HepG2 (cell line): ENCODE measurements around the gene MOV10L1. TPM values are rescaled to one million over a fixed set of nuclear protein-coding genes. Genes with fewer than 3 reads are reported as not detected.

Experiments
- CREB3 ChIP-seq: sonication (generic); formaldehyde crosslinking; IDR thresholded peaks from 2 replicates; pipeline ENCODE4 v1.5.0; 2020; ENCODE audit warnings: missing genetic modification reagents
- ELF4 ChIP-seq: sonication (generic); formaldehyde crosslinking; IDR thresholded peaks from 2 replicates; pipeline ENCODE4 v1.5.0; 2020; ENCODE audit warnings: missing genetic modification reagents, mild to moderate bottlenecking, moderate library complexity, borderline replicate concordance
- FOXC1 ChIP-seq: sonication (generic); formaldehyde crosslinking; IDR thresholded peaks from 2 replicates; pipeline ENCODE4 v1.8.0; 2022; ENCODE audit warnings: mild to moderate bottlenecking, missing genetic modification reagents, borderline replicate concordance
- GZF1 ChIP-seq: sonication (generic); formaldehyde crosslinking; IDR thresholded peaks from 2 replicates; pipeline ENCODE4 v1.5.1; 2020; ENCODE audit warnings: mild to moderate bottlenecking, missing genetic modification reagents
- MBD4 ChIP-seq: IDR thresholded peaks from 2 replicates; pipeline ENCODE4 v1.6.1; 2012; ENCODE audit warnings: low read length, inconsistent platforms, borderline replicate concordance
- MED13 ChIP-seq: sonication (generic); formaldehyde crosslinking; IDR thresholded peaks from 2 replicates; pipeline ENCODE4 v1.5.0; 2020; ENCODE audit warnings: missing genetic modification reagents
- MIER3 ChIP-seq: IDR thresholded peaks from 2 replicates; pipeline ENCODE4 v1.6.1; 2016; ENCODE audit warnings: missing compliant biosample characterization, borderline replicate concordance
- PCBP1 ChIP-seq: fragments of 200-400 bp; formaldehyde crosslinking; IDR thresholded peaks from 2 replicates; pipeline ENCODE4 v1.6.1; 2017; ENCODE audit warnings: mild to moderate bottlenecking, low read depth, low read length, borderline replicate concordance
- PRDM4 ChIP-seq: sonication (generic); formaldehyde crosslinking; IDR thresholded peaks from 2 replicates; pipeline ENCODE4 v1.9.0; 2021; ENCODE audit warnings: missing genetic modification reagents, borderline replicate concordance
- RBFOX2 ChIP-seq: fragments of 200-400 bp; formaldehyde crosslinking; IDR thresholded peaks from 2 replicates; pipeline ENCODE4 v1.6.1; 2017; ENCODE audit warnings: low read depth, mild to moderate bottlenecking, low read length
- SOX6 ChIP-seq, 2 experiments: fragments of 450-650 bp in 1 of 2; sonication (generic) in 1 of 2; formaldehyde crosslinking in 1 of 2; IDR thresholded peaks; 2 replicates each; pipeline versions ENCODE4 v1.4.0 to v1.6.1; 2017 to 2020; ENCODE audit warnings: antibody characterized with exemption in 1 of 2, mild to moderate bottlenecking in 1 of 2, missing genetic modification reagents in 1 of 2
- SRF ChIP-seq: IDR thresholded peaks from 2 replicates; pipeline ENCODE4 v1.6.1; 2011; ENCODE audit warnings: mild to moderate bottlenecking, low read depth, low read length, moderate library complexity
- THAP11 ChIP-seq: IDR thresholded peaks from 2 replicates; pipeline ENCODE4 v1.6.1; 2016; ENCODE audit warnings: missing biosample characterization, missing genetic modification reagents
- ZBTB20 ChIP-seq: sonication (generic); formaldehyde crosslinking; IDR thresholded peaks from 2 replicates; pipeline ENCODE4 v1.8.1; 2023; ENCODE audit warnings: missing genetic modification reagents, low read depth, mild to moderate bottlenecking, borderline replicate concordance
- ZBTB25 ChIP-seq: IDR thresholded peaks from 2 replicates; pipeline ENCODE4 v1.6.1; 2018; ENCODE audit warnings: missing genetic modification reagents
- ZNF331 ChIP-seq: sonication (generic); formaldehyde crosslinking; IDR thresholded peaks from 2 replicates; pipeline ENCODE4 v1.4.0; 2020; ENCODE audit warnings: missing genetic modification reagents
- ZNF614 ChIP-seq: IDR thresholded peaks from 2 replicates; pipeline ENCODE4 v1.6.1; 2018; ENCODE audit warnings: missing biosample characterization, missing genetic modification reagents, inconsistent platforms, borderline replicate concordance
- ZNF670 ChIP-seq: sonication (generic); formaldehyde crosslinking; IDR thresholded peaks from 2 replicates; pipeline ENCODE4 v1.8.0; 2022; ENCODE audit warnings: mild to moderate bottlenecking, missing genetic modification reagents, borderline replicate concordance
- ZNF792 ChIP-seq: IDR thresholded peaks from 2 replicates; pipeline ENCODE4 v1.6.1; 2016
- polyA plus RNA-seq, 8 experiments: library from polyadenylated mRNA; depleted of rRNA in 3 of 8; stranded (reverse) in 7 of 8; unstranded in 1 of 8; fragments of >200 nt; fragmentation: Illumina TruSeq in 4 of 8; extraction: Trizol in 4 of 8; gene quantifications; 2 replicates each; pipeline versions ENCODE4 v1.2.1 to v1.2.3, GENCODE V29; 2011 to 2016; ENCODE audit warnings: low read depth in 4 of 8, missing spikeins in 1 of 8, mixed read lengths in 1 of 8; ENCODE audit not compliant: insufficient read depth in 1 of 8
- total RNA-seq, 5 experiments: library from RNA; depleted of rRNA; stranded (reverse); fragments of >200 nt; fragmentation: Illumina TruSeq; extraction: Trizol; gene quantifications; 2 replicates each; pipeline ENCODE4 v1.2.3, GENCODE V29; 2016; ENCODE audit warnings: low read depth in 1 of 5
- TF ChIP-seq, protein P1 (sequence below): sonication (generic); formaldehyde crosslinking; IDR thresholded peaks from 2 replicates; pipeline ENCODE4 v1.4.0; 2020; ENCODE audit warnings: missing genetic modification reagents, borderline replicate concordance
- TF ChIP-seq, protein P2 (sequence below): sonication (generic); formaldehyde crosslinking; IDR thresholded peaks from 2 replicates; pipeline ENCODE4 v1.4.0; 2020; ENCODE audit warnings: missing genetic modification reagents

MOV10L1 gene
- total and polyA plus RNA-seq, 2 of the 13 experiments (the other 11 are each of a cell fraction or from before 2014, with no cell fraction given), result 0.11 to 0.12 TPM

DNA sequence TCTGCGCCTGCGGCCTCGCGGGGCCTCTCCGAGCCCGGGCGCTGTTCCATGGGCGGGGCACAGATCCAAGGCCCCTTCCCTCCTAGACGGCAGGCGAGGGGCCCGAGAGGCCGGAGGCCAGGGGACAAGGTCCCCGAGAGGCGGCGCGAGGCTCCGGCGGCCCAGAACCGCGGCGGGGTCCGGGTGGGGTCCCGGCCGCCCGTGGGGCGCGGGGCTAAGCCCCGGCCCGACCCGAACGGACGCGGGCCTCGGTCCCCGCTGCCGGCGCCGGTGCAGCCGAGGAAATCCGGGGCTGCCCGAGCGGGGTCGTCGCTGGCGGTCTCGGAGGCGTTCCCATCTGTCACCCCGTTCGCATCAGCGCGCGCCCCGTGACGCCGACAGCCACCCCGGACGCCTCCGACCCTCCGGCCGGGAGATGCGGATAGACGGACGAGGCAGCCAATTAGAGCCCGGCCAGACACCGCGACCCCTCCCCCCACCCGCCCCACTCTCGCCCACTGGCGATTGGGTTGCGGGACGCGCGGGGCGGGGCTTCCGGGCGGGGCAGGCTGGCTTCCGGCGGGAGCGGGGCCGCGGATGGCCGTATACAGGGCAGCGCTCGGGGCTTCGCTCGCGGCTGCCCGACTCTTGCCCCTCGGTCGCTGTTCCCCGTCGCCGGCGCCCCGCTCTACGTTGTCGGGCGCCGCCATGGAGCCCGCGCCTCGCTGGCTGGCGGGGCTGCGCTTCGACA lies 110.8 kb downstream of the MOV10L1 start, which contains the start of gene SELENOO (continued):
- TF ChIP-seq PCBP1 (0 out of 2 replicates have a peak, but pooled peaks have one; percentile 34), ZBTB25 (CRISPR knock-in tag) (no peak), ZNF614 (CRISPR knock-in tag) (no peak), RBFOX2 (peak; percentile 82), GZF1 (CRISPR knock-in tag) (no peak), PRDM4 (CRISPR knock-in tag) (no peak), ELF4 (CRISPR knock-in tag) (no peak), ZNF792 (CRISPR knock-in tag) (no peak), SOX6 (IDR thresholded peaks at IDR 0.05) (no peak), SOX6 (CRISPR knock-in tag; IDR thresholded peaks at IDR 0.05) (no peak), ZBTB20 (CRISPR knock-in tag) (no peak), MIER3 (CRISPR knock-in tag) (no peak), THAP11 (CRISPR knock-in tag) (peak; percentile 80), ZNF670 (CRISPR knock-in tag) (no peak), ZNF331 (CRISPR knock-in tag) (no peak), FOXC1 (no peak), CREB3 (CRISPR knock-in tag) (no peak), MBD4 (no peak), MED13 (CRISPR knock-in tag) (no peak), SRF (no peak)
- TF ChIP-seq, protein P1, sequence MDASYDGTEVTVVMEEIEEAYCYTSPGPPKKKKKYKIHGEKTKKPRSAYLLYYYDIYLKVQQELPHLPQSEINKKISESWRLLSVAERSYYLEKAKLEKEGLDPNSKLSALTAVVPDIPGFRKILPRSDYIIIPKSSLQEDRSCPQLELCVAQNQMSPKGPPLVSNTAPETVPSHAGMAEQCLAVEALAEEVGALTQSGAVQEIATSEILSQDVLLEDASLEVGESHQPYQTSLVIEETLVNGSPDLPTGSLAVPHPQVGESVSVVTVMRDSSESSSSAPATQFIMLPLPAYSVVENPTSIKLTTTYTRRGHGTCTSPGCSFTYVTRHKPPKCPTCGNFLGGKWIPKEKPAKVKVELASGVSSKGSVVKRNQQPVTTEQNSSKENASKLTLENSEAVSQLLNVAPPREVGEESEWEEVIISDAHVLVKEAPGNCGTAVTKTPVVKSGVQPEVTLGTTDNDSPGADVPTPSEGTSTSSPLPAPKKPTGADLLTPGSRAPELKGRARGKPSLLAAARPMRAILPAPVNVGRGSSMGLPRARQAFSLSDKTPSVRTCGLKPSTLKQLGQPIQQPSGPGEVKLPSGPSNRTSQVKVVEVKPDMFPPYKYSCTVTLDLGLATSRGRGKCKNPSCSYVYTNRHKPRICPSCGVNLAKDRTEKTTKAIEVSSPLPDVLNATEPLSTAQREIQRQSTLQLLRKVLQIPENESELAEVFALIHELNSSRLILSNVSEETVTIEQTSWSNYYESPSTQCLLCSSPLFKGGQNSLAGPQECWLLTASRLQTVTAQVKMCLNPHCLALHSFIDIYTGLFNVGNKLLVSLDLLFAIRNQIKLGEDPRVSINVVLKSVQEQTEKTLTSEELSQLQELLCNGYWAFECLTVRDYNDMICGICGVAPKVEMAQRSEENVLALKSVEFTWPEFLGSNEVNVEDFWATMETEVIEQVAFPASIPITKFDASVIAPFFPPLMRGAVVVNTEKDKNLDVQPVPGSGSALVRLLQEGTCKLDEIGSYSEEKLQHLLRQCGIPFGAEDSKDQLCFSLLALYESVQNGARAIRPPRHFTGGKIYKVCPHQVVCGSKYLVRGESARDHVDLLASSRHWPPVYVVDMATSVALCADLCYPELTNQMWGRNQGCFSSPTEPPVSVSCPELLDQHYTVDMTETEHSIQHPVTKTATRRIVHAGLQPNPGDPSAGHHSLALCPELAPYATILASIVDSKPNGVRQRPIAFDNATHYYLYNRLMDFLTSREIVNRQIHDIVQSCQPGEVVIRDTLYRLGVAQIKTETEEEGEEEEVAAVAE (CRISPR knock-in tag), result no peak
- TF ChIP-seq, protein P2, sequence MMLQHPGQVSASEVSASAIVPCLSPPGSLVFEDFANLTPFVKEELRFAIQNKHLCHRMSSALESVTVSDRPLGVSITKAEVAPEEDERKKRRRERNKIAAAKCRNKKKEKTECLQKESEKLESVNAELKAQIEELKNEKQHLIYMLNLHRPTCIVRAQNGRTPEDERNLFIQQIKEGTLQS (CRISPR knock-in tag), result no peak
